Stimulated activated CD4-positive, alpha-beta T cell treated with anti-CD3 and anti-CD28 coated beads, Interleukin-4, amount 100 ng/mL, for 4 hours (primary cell): ENCODE data around the gene TMUB2.

Source experiments
- DNase-seq, 2 experiments: peaks; one replicate each; pipeline ENCODE4 v3.0.0-alpha.2; 2020

TMUB2 gene

GRCh38 chr17:44203731-44204440 lies 17.1 kb downstream of the TMUB2 start:
- no peak for DNase-seq

GRCh38 chr17:44204441-44204882 lies 17.7 kb downstream of the TMUB2 start:
- DNase-seq, result no peak

- DNase-seq, result no peak
These were observed 19.4 kb downstream of the TMUB2 start for GRCh38 chr17:44205962-44206824.

- no peak for DNase-seq
These were observed 20.0 kb downstream of the TMUB2 start for GRCh38 chr17:44206825-44207155.

- no peak for DNase-seq
These were observed 20.5 kb downstream of the TMUB2 start for GRCh38 chr17:44207319-44207718.

GRCh38 chr17:44207743-44208142 lies 21.0 kb downstream of the TMUB2 start:
- no peak for DNase-seq

GRCh38 chr17:44209786-44210341 lies 23.1 kb downstream of the TMUB2 start:
- DNase-seq, result peak; percentile 35 to 55

- DNase-seq, result peak; percentile 86 to 88
These were observed 23.8 kb downstream of the TMUB2 start for GRCh38 chr17:44210342-44211192.

- no peak for DNase-seq
These were observed 24.8 kb downstream of the TMUB2 start for GRCh38 chr17:44211281-44212265.

- DNase-seq, result no peak
These were observed 26.0 kb downstream of the TMUB2 start for GRCh38 chr17:44212507-44213402.

GRCh38 chr17:44213403-44214229 lies 26.8 kb downstream of the TMUB2 start:
- DNase-seq, result no peak

- no peak for DNase-seq
These were observed 27.4 kb downstream of the TMUB2 start for GRCh38 chr17:44214230-44214494.

- no peak for DNase-seq
These were observed 28.1 kb downstream of the TMUB2 start for GRCh38 chr17:44214896-44215295.

- DNase-seq, result no peak
These were observed 29.4 kb downstream of the TMUB2 start for GRCh38 chr17:44216173-44216572.

- no peak for DNase-seq
These were observed 29.9 kb downstream of the TMUB2 start for GRCh38 chr17:44216694-44217093.

GRCh38 chr17:44217738-44218343 lies 31.1 kb downstream of the TMUB2 start:
- no peak for DNase-seq

- DNase-seq, result peak; percentile 88
These were observed 31.8 kb downstream of the TMUB2 start for GRCh38 chr17:44218344-44219107.

GRCh38 chr17:44219108-44219615 lies 32.4 kb downstream of the TMUB2 start:
- peak; percentile 61 to 66 for DNase-seq
